CD4-positive, alpha-beta T cell treated with Interleukin-1 beta for 1 hour (primary cell): Measurements from ENCODE around the gene RPS21.
"Not testable (repeated sequence)": the region's sequence is repeated elsewhere in the genome, so short reads cannot be mapped to it uniquely, and the experiment has no call there.

Source experiments
- DNase-seq, 2 donors: peaks; one replicate each; pipeline ENCODE4 v3.0.0-alpha.2; 2020 to 2022

The RPS21 gene

DNA sequence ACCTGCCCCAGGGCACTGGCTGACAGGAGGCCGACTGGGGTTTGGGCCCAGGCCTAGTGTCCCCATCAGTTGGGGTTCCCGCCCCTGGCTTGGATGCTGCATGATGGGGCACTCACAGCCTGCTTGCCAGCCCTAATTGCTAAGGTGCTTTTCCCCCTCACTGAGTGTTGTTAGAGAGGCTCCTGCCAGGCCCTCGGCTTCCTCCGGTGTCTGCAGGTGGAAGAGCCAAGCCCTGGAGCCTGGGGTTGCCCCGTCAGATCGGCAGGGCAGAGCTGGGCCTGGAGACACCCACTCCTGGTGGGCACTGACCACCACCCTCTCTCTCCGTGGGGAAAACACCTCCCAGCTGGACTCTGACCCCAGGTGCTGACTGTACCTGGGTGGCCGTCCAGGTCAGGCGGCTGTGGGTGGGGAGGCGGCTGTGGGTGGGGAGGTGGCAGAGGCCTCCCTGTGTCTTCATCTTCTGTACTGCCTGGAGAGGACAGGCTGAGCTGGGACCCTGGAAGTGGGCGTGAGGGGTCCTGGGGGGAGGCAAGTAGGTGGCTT, 26.2 kb downstream of the RPS21 start:
- DNase-seq, result no peak

DNA sequence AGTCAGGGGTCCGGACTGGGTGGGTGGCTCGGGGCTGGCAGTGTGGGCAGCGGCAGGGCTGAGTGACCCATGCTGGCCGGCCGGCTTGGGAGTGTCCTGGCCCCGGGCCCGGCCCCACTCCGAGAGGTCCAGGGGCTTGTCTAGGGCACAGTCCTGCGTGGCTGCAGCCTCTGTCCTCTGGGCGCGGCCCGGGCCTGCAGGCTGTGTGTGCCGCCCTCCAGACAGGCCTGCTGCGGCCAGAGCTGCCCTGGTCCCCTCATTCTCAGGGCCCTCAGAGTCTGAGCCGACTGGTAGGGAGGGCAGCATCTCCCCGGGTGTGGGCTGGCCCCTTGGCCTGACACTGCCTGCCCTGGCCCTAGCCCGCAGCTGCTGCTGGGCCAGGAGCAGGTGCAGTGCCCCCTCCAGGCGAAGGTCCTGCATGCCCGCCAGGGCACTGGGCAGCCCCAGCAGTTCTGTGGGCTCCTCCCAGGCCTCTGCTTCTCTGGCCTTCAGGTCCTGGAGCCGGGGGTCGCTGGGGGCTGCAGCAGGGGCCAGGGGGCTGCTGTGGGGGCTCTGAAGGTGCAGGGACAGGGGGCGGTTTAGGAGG, 27.1 kb downstream of the RPS21 start:
- DNase-seq, result no peak

DNA sequence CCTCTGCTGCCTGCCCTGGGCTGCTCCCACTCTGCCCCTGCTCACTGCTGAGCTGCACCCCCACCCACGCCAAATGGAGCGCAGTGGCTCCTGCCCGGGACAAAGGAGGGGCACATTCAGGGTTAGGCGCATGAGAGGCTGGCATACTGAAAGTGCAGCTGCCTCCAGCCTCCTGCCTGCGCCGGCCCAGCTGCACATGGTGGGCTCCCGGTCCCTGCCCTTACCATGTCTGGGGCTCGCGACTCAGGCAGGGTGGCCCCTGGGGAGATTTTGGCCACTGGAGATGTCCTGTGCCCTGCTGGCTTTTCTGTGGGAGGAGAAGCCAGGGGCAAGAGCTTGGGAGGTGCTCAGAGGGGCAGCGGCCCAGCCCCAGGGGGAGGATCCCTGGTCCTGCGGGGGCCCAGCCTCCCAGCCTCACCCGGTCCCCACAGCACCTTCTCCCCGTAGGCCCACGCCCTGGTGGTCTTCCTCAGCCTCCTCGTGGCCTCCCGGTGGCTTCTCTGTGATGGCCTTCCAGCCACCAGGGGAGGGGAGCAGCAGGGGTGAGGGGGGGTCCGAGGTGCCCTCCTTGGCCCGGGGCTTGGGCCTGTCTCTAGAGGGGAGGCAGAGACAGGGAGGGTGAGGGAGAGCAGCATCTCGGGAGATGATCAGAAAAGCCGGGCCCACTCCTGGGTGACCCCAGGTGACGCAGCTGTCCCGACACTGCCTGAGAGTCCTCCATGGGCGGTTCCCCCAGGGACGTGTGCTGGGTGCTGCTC, 28.6 kb downstream of the RPS21 start:
- DNase-seq, result no peak

GRCh38 chr20:62416651-62417637, 30.0 kb downstream of the RPS21 start:
- DNase-seq, result no peak

- no peak for DNase-seq
Measured at GRCh38 chr20:62417981-62418708, 31.2 kb downstream of the RPS21 start.

DNA sequence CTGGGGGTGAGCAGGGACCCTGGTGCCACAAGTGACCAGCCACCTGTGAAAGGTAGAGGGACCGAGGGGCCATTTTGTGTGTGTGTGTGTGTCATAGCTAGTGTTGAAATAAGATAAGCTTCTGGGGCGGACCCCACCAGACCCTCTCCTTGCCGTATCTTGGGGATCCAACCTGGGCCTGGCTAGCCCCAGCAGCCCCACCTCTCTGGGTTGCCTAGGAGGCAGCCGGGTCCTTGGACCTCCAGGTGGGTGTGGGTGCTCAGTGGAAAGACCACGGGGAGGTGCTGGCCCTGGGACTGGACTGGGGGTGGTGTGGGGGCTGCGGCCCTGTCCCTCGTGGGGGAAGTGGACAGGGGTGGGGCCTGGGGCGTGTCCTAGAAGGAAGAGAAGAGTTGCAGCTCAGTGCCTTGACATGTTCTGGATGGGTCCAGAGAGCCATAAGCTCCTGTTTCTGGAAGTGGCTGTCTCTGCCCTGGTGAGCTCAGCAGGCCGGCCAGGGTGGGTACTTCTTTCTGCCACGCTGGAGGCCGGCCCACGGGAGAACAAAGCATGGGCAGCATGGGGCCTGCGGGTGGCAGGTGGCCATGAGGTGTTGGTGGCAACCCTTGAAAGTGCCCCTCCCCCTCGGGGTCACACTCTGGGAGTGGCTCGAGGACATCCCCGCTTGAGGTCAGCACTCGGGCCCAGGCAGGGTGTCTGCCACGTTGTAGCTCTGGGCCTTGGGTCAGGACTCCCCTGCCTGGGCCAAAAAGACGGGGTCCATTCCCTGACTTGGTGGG, 32.0 kb downstream of the RPS21 start:
- no peak for DNase-seq

DNA sequence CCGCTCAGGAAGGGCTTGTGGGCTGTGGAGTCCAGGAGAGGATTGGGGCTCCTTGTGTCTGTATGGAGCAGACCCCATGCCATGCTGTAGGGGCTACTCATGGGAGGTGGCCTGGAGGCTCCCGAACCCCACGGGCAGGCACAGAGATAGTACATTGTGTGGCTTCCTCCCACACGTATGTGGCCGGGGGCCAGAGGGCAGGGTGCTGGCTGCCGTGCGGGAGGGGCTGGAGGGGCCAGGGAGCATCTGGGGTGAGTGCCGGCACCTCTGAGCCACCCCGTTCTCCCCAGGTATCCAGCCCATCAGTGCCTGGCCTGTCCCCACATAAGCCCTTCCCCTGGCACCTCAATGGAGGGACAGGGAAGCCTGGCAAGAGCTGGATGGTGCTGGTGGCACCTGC, 32.9 kb downstream of the RPS21 start:
- DNase-seq, result no peak

GRCh38 chr20:62420846-62421715, 34.2 kb downstream of the RPS21 start:
- no peak for DNase-seq

DNA sequence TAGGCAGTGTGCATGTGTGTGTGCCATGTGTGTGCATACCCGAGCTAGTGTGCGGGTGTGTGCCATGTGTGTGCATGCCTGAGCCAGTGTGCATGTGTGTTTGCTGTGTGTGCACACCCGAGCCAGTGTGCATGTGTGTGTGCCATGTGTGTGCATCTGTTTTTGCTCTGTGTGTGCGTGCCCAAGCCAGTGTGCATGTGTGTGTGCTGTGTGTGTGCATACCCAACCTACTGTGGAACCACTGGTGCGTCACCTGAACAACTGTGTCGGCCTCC, 34.8 kb downstream of the RPS21 start:
- no peak for DNase-seq

- no peak for DNase-seq
Measured at GRCh38 chr20:62422636-62423325, 35.9 kb downstream of the RPS21 start.

DNA sequence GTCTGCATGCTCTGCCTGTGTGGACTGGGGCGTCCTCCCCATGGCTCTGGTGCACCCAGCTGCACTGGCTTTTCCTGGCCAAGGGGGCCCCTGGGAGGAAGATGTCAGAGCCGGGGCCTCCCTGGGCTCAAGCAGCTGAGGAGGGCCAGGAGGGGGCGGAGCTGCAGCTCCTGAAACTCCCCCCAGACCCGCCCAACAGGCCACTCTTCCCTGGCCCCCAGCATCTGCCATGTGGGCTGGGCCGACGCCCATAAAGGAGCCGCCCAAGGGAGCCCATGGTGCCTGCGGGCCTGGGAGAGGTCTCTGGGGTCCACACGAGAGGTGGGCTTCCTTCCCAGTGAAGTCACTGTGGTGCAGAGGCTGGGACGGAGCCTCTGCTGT, 36.4 kb downstream of the RPS21 start:
- DNase-seq, result no peak

DNA sequence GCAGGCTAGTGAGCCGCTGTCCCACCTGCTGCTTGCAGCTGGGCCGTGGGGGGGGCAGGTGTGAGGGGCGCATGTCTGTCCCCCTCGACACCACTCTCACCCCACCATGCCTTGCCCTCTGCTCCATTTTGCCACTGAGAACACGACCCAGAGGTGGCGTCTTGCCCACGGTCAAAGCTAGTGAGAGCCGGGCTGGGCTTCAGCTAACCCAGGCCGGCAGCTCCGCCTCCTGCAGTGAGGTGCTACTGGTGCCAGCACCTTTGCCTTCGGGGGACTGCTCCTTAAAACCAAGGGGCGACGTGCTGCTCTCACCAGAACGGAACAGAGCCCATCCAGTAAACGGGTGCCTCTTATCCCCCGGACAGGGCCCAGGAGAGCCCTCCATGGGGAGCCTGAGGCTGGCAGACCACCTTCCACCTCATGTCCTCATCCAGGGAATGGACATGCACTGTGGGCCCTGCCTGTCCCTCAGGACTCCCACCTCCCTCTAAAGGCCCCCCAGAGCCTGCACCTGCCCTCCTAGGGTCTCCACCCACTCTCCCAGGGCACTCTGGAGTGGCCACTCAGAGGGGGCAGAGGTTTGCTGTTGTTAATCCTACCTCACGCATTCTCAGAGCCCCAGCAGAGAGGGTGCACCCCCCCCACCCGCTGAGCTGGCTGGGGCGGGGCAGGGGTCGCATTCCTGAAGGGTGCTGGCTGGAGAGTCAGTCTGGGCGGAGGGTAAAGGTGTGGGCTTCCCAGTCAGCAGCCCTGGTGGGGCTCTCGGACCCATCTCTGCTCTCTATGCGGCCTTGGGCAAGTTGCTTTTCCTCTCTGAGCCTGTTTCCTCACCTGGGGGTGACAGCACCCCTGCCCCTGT, 37.6 kb downstream of the RPS21 start:
- DNase-seq, result no peak

GRCh38 chr20:62425281-62426058, 38.6 kb downstream of the RPS21 start:
- DNase-seq, result no peak

DNA sequence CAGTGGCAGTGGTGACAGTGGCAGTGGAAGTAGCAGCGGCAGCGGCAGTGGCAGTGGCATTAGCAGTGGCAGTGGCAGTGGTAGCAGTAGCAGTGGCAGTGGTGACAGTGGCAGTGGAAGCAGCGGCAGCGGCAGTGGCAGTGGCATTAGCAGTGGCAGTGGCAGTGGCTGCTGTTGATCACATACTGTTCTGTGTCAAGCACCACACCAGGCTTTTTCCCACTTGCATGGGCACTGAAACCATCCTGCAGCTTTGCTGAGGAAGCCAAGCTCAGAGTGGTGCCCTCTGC, 39.1 kb downstream of the RPS21 start:
- not testable (repeated sequence) for DNase-seq

GRCh38 chr20:62426699-62427131, 39.8 kb downstream of the RPS21 start:
- DNase-seq, result no peak

DNA sequence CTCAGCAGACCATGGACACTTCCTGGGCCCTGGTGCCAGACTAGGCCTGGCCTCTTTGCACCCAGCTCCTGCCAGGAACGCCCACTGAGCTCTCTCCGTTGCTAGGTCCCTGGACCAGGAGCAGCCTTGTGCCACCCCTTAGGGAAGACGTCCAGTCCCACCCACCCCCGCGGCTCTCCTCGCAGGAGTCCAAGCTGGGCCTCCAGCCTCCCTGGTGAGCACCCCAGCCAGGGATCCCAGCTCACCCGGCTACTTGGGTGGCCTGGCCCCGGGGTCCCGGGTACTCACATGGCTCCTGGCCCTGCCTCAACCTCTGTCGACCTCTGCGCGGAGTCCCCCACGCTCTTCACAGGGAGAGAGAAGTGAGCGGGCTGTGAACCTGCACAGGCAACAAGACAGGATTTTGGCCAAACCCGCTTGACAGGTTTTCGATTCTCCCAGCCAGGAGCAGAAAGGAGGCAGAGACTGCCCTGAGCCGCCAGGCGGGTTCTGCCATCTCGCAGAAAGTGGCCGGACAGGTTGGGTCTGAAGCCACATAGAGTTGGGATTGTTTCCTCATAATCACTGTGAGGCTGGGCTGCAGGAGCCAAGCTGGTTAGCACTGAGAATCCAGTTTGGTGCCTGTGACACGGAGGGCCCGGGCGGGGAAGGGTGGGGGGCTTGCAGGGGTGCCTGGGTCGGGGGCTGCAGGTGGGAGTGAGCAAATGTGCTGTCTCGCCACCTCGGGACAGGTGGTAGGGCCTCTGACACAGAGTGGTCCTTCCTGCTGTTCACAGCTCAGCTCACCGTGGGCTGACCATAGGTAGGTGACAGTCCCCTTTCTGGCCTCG, 40.5 kb downstream of the RPS21 start, which contains the start of gene RBBP8NL:
Gene RBBP8NL (minus strand): TSS at position 368 of the 830 bp plus-strand sequence. CDS start 7,892 bp downstream, outside the sequence.
- no peak for DNase-seq

- no peak for DNase-seq
Measured at GRCh38 chr20:62428002-62428372, 41.1 kb downstream of the RPS21 start.
